CD14-positive monocyte (primary cell): ENCODE data around the gene CTNNBL1. TPM values are rescaled to one million over a fixed set of nuclear protein-coding genes. Genes with fewer than 3 reads are reported as not detected.

Source experiments
- DNase-seq, 3 donors: peaks; one replicate each; pipeline ENCODE4 v3.0.0-alpha.2; 2011 to 2022
- H2AFZ ChIP-seq: 2 replicates; pipeline ENCODE4 v1.6.0; 2012; ENCODE audit warnings: mild to moderate bottlenecking, low read depth, low read length, inconsistent platforms; ENCODE audit not compliant: insufficient read depth, poor library complexity, severe bottlenecking
- H3K27ac ChIP-seq, 2 donors: 1 replicate in 1 of 2; 2 replicates in 1 of 2; pipeline ENCODE4 v1.5.1; 2012 to 2013; ENCODE audit warnings: low read length in 2 of 2, control low read depth in 1 of 2, inconsistent platforms in 1 of 2, low read depth in 1 of 2, mild to moderate bottlenecking in 1 of 2
- H3K27me3 ChIP-seq, 2 donors: one replicate each; pipeline versions ENCODE4 v1.6.0 to v1.6.1; 2011 to 2013; ENCODE audit warnings: low read length in 2 of 2; ENCODE audit not compliant: control insufficient read depth in 2 of 2, insufficient read depth in 2 of 2
- H3K36me3 ChIP-seq, 2 donors: replicated peaks in 1 of 2; 1 replicate in 1 of 2; 2 replicates in 1 of 2; pipeline versions ENCODE4 v1.5.1 to v1.6.1; 2012 to 2013; ENCODE audit warnings: low read length in 2 of 2, control low read depth in 1 of 2, inconsistent platforms in 1 of 2, mild to moderate bottlenecking in 1 of 2; ENCODE audit not compliant: insufficient read depth in 2 of 2, control insufficient read depth in 1 of 2
- H3K4me1 ChIP-seq, 2 donors: 1 replicate in 1 of 2; 2 replicates in 1 of 2; pipeline versions ENCODE4 v1.5.1 to v1.6.1; 2012 to 2013; ENCODE audit warnings: low read length in 2 of 2, control low read depth in 1 of 2, inconsistent platforms in 1 of 2, mild to moderate bottlenecking in 1 of 2, moderate library complexity in 1 of 2; ENCODE audit not compliant: insufficient read depth in 2 of 2, control insufficient read depth in 1 of 2
- H3K4me2 ChIP-seq: replicated peaks from 2 replicates; pipeline ENCODE3; 2012; ENCODE audit warnings: low read length, moderate library complexity, mild to moderate bottlenecking; ENCODE audit not compliant: poor library complexity, severe bottlenecking; ENCODE audit errors: extremely low read depth
- H3K4me3 ChIP-seq, 3 experiments: fragments of 200-600 bp in 1 of 3; sonication (generic) in 1 of 3; replicated peaks in 1 of 3; 1 replicate in 2 of 3; 2 replicates in 1 of 3; pipeline ENCODE4 v1.5.1; 2011 to 2013; ENCODE audit warnings: low read length in 3 of 3, mild to moderate bottlenecking in 3 of 3, control low read depth in 2 of 3, low read depth in 2 of 3, inconsistent platforms in 1 of 3, moderate library complexity in 1 of 3
- H3K79me2 ChIP-seq: 2 replicates; pipeline ENCODE4 v1.6.0; 2012; ENCODE audit warnings: mild to moderate bottlenecking, control low read depth, inconsistent platforms, low read length, moderate library complexity; ENCODE audit not compliant: insufficient read depth
- H3K9ac ChIP-seq: 2 replicates; pipeline ENCODE4 v1.6.0; 2017; ENCODE audit warnings: low read length, mild to moderate bottlenecking; ENCODE audit not compliant: insufficient read depth, poor library complexity, severe bottlenecking
- H3K9me3 ChIP-seq, 2 donors: replicated peaks in 1 of 2; 1 replicate in 1 of 2; 2 replicates in 1 of 2; pipeline versions ENCODE4 v1.5.1 to v1.6.1; 2012 to 2013; ENCODE audit warnings: low read length in 2 of 2, control low read depth in 1 of 2; ENCODE audit not compliant: control insufficient read depth in 1 of 2, insufficient read depth in 1 of 2
- H4K20me1 ChIP-seq: 2 replicates; pipeline ENCODE4 v1.6.0; 2012; ENCODE audit warnings: mild to moderate bottlenecking, low read length, control low read depth, moderate library complexity; ENCODE audit not compliant: insufficient read depth
- H3K27ac Mint-ChIP-seq, 7 donors: one replicate each; pipeline ENCODE4 v1.8.0; 2020; ENCODE audit warnings: mild to moderate bottlenecking in 7 of 7, mixed read lengths in 7 of 7, moderate library complexity in 6 of 7, inconsistent platforms in 2 of 7
- H3K27me3 Mint-ChIP-seq, 3 donors: one replicate each; pipeline ENCODE4 v1.8.0; 2021 to 2022; ENCODE audit warnings: low read depth in 3 of 3, mild to moderate bottlenecking in 3 of 3, mixed read lengths in 3 of 3, moderate library complexity in 3 of 3, inconsistent platforms in 1 of 3
- H3K36me3 Mint-ChIP-seq, 2 donors: one replicate each; pipeline ENCODE4 v1.8.0; 2020; ENCODE audit warnings: mixed read lengths in 2 of 2, inconsistent platforms in 1 of 2, mild to moderate bottlenecking in 1 of 2
- H3K4me1 Mint-ChIP-seq: one replicate; pipeline ENCODE4 v1.8.0; 2020; ENCODE audit warnings: mild to moderate bottlenecking, mixed read lengths
- H3K4me3 Mint-ChIP-seq, 2 donors: one replicate each; pipeline ENCODE4 v1.8.0; 2020; ENCODE audit warnings: mild to moderate bottlenecking in 2 of 2, mixed read lengths in 2 of 2, moderate library complexity in 1 of 2
- H3K9me3 Mint-ChIP-seq, 7 donors: one replicate each; pipeline ENCODE4 v1.8.0; 2020 to 2022; ENCODE audit warnings: mixed read lengths in 7 of 7, mild to moderate bottlenecking in 6 of 7, moderate library complexity in 6 of 7, inconsistent platforms in 2 of 7
- WGBS: methylation state at CpG from one replicate; pipeline ENCODE4 v1.1.5; 2013; ENCODE audit warnings: missing lambda C conversion rate; ENCODE audit not compliant: insufficient coverage; 5-methylcytosine and 5-hydroxymethylcytosine counted together
- intact Hi-C, 2 donors: fragments of 100-400 bp; cut with micrococcal nuclease; formaldehyde crosslinking; loops; one replicate each; pipeline versions ENCODE4 v1.15.0 to v1.15.1; 2023
- polyA plus RNA-seq, 3 donors: library from polyadenylated mRNA; depleted of rRNA in 1 of 3; unstranded in 2 of 3; stranded (reverse) in 1 of 3; fragments of 300-500 nt in 2 of 3; fragments of >200 nt in 1 of 3; fragmentation: Illumina TruSeq in 2 of 3; gene quantifications; 1 replicate in 2 of 3; 2 replicates in 1 of 3; pipeline ENCODE4 v1.2.3, GENCODE V29; 2012 to 2021
- TF ChIP-seq, protein P1 (sequence below): fragments of 200-600 bp; IDR thresholded peaks from one replicate; pipeline ENCODE4 v1.8.0; 2022; ENCODE audit warnings: antibody characterized with exemption, mild to moderate bottlenecking

CTNNBL1 gene
- polyA plus RNA-seq, 3 donors: 35.5 to 83.2 (median 77.3) TPM

GRCh38 chr20:37863289-37863688 is 169.5 kb downstream of the CTNNBL1 start:
- Mint-ChIP-seq H3K27me3 (no peaks in the 10 kb centered on the region), H3K4me1 (no peaks in the 10 kb centered on the region), H3K27ac (no peak overlapping the region), H3K9me3 (peaks cover 0 to 4% (median 0%) of the 10 kb centered on the region in 7 donors), H3K36me3 (peaks cover 68 to 83% of the 10 kb centered on the region in 2 donors), H3K4me3 (no peak overlapping the region)
- intact Hi-C loops: no loop called here
- no peaks in the 10 kb centered on the region for H4K20me1 ChIP-seq
- H3K9me3 ChIP-seq: no peaks in the 10 kb centered on the region
- H3K4me2 ChIP-seq: no peak overlapping the region
- H3K9ac ChIP-seq: no peak overlapping the region
- peaks cover 50 to 96% of the 10 kb centered on the region in 2 donors for H3K36me3 ChIP-seq
- H3K4me1 ChIP-seq: no peaks in the 10 kb centered on the region
- H2AFZ ChIP-seq: no peak overlapping the region
- H3K27me3 ChIP-seq: no peaks in the 10 kb centered on the region
- whole genome bisulfite sequencing: 92% methylated on average over 4 of the region's 5 CpGs
- no peaks in the 10 kb centered on the region for H3K79me2 ChIP-seq
- TF ChIP-seq, protein P1, sequence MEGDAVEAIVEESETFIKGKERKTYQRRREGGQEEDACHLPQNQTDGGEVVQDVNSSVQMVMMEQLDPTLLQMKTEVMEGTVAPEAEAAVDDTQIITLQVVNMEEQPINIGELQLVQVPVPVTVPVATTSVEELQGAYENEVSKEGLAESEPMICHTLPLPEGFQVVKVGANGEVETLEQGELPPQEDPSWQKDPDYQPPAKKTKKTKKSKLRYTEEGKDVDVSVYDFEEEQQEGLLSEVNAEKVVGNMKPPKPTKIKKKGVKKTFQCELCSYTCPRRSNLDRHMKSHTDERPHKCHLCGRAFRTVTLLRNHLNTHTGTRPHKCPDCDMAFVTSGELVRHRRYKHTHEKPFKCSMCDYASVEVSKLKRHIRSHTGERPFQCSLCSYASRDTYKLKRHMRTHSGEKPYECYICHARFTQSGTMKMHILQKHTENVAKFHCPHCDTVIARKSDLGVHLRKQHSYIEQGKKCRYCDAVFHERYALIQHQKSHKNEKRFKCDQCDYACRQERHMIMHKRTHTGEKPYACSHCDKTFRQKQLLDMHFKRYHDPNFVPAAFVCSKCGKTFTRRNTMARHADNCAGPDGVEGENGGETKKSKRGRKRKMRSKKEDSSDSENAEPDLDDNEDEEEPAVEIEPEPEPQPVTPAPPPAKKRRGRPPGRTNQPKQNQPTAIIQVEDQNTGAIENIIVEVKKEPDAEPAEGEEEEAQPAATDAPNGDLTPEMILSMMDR: no peak
- H3K4me3 ChIP-seq: no peak overlapping the region
- no peak overlapping the region for H3K27ac ChIP-seq
- no peak for DNase-seq

DNA sequence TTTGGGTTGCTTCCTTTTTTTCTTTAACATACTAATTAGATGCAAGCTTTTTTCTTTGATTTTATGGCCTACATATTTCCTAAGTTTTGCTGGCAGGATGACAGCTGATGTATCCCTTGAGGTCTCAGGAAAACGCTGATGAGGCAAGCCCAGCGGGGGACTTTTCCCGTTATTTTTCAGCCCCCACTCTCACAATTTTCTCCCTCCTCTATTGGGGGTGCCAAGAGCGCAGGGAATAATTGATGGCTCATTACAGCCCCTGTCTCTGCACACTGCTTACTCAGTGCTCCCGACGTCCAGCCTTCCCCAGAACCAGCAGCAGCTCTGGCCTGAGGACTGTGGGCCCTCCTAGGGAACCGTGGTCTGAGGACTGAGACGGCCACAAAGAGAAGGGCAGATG is 170.5 kb downstream of the CTNNBL1 start:
- Mint-ChIP-seq H3K9me3 (peaks cover 0 to under 1% (median 0%) of the 10 kb centered on the region in 7 donors), H3K4me1 (peaks cover 6% of the 10 kb centered on the region), H3K36me3 (peaks cover 74 to 87% of the 10 kb centered on the region in 2 donors), H3K27me3 (no peaks in the 10 kb centered on the region), H3K4me3 (no peak overlapping the region), H3K27ac (no peak overlapping the region)
- intact Hi-C loops: no loop called here
- DNase-seq: no peak
- H3K27ac ChIP-seq: no peak overlapping the region
- peaks cover 50 to 98% of the 10 kb centered on the region in 2 donors for H3K36me3 ChIP-seq
- H3K4me2 ChIP-seq: no peak overlapping the region
- 75% methylated on average over 4 of the region's 8 CpGs for WGBS
- H3K9me3 ChIP-seq: no peaks in the 10 kb centered on the region
- H2AFZ ChIP-seq: no peak overlapping the region
- no peak overlapping the region for H3K4me3 ChIP-seq
- no peaks in the 10 kb centered on the region for H4K20me1 ChIP-seq
- H3K4me1 ChIP-seq: no peaks in the 10 kb centered on the region
- H3K27me3 ChIP-seq: no peaks in the 10 kb centered on the region
- no peaks in the 10 kb centered on the region for H3K79me2 ChIP-seq
- TF ChIP-seq, protein P1: no peak
- H3K9ac ChIP-seq: no peak overlapping the region
